Uterus (tissue), 2 donors: ENCODE measurements around the gene RUVBL2.
"Not testable (repeated sequence)": the region's sequence is repeated elsewhere in the genome, so short reads cannot be mapped to it uniquely, and the experiment has no call there.

Experiments used
- CTCF ChIP-seq, 4 experiments: fragments of 200-600 bp in 2 of 4; fragments of 450-650 bp in 2 of 4; sonication (generic) in 2 of 4; IDR thresholded peaks; one replicate each; pipeline ENCODE4 v1.5.1; 2016 to 2019; ENCODE audit warnings: antibody characterized with exemption in 4 of 4, mild to moderate bottlenecking in 2 of 4, moderate library complexity in 1 of 4
- POLR2A ChIP-seq, 2 donors: fragments of 450-650 bp; IDR thresholded peaks; one replicate each; pipeline ENCODE4 v1.6.1; 2016; ENCODE audit warnings: antibody characterized with exemption in 2 of 2, mild to moderate bottlenecking in 1 of 2, moderate library complexity in 1 of 2

- not testable (repeated sequence) for TF ChIP-seq CTCF, POLR2A (IDR thresholded peaks at IDR 0.05)
These were observed 36.1 kb downstream of the RUVBL2 start for GRCh38 chr19:49029749-49030148.
